SK-N-SH (cell line): ENCODE measurements around the gene ZNF664. TPM values are rescaled to one million over a fixed set of nuclear protein-coding genes. Genes with fewer than 3 reads are reported as not detected.

Experiments used
- CTCF ChIA-PET: fragments of 300-600, 350-600 bp; formaldehyde crosslinking; extraction: SDS; loops from one replicate; lab custom pipeline; 2021; lab: Yijun Ruan, JAX
- POLR2A ChIA-PET: fragments of 350-600 bp; sonication (Branson Sonifier 250); formaldehyde crosslinking; extraction: SDS; loops from one replicate; lab custom pipeline; 2020; ENCODE audit warnings: antibody characterized with exemption, inconsistent platforms; lab: Yijun Ruan, JAX
- DNase-seq: peaks from one replicate; pipeline ENCODE4 v3.0.0; 2012
- H2AFZ ChIP-seq: fragments of 200-600 bp; sonication (generic); 2 replicates; pipeline ENCODE4 v1.8.1; 2016; ENCODE audit warnings: antibody characterized with exemption, mild to moderate bottlenecking, low read depth
- H3F3A ChIP-seq: fragments of 200-600 bp; sonication (generic); replicated peaks from 2 replicates; pipeline ENCODE3; 2016; ENCODE audit warnings: antibody characterized with exemption, mild to moderate bottlenecking; ENCODE audit not compliant: insufficient read depth
- H3K27ac ChIP-seq, 2 experiments: fragments of 200-500 bp in 1 of 2; fragments of 200-600 bp in 1 of 2; sonication (Bioruptor generic) in 1 of 2; sonication (generic), shearing (Covaris generic) in 1 of 2; 2 replicates each; pipeline versions ENCODE4 v1.5.1 to v1.6.1; 2014 to 2016; ENCODE audit warnings: low read depth in 2 of 2, inconsistent platforms in 1 of 2, low read length in 1 of 2, mild to moderate bottlenecking in 1 of 2, mixed read lengths in 1 of 2
- H3K27me3 ChIP-seq: fragments of 200-600 bp; sonication (generic), shearing (Covaris generic); 2 replicates; pipeline ENCODE4 v1.6.1; 2016; ENCODE audit warnings: mixed run types; ENCODE audit not compliant: insufficient read depth
- H3K36me3 ChIP-seq, 2 experiments: fragments of 200-500 bp in 1 of 2; fragments of 200-600 bp in 1 of 2; sonication (Bioruptor generic) in 1 of 2; sonication (generic) in 1 of 2; replicated peaks in 1 of 2; 2 replicates each; pipeline versions ENCODE3 to v1.5.1; 2014 to 2016; ENCODE audit warnings: low read length in 1 of 2, mild to moderate bottlenecking in 1 of 2; ENCODE audit not compliant: insufficient read depth in 2 of 2, control insufficient read depth in 1 of 2
- H3K4me1 ChIP-seq, 2 experiments: fragments of 200-500 bp in 1 of 2; fragments of 200-600 bp in 1 of 2; sonication (Bioruptor generic) in 1 of 2; sonication (generic), shearing (Covaris generic) in 1 of 2; 2 replicates each; pipeline versions ENCODE4 v1.5.1 to v1.6.1; 2014 to 2016; ENCODE audit warnings: low read depth in 1 of 2, low read length in 1 of 2, mixed run types in 1 of 2; ENCODE audit not compliant: insufficient read depth in 2 of 2, control insufficient read depth in 1 of 2
- H3K4me2 ChIP-seq: fragments of 200-600 bp; sonication (generic), shearing (Covaris generic); 2 replicates; pipeline ENCODE4 v1.6.1; 2017; ENCODE audit warnings: mixed run types
- H3K4me3 ChIP-seq, 2 experiments: fragments of 200-500 bp in 1 of 2; fragments of 200-600 bp in 1 of 2; sonication (Bioruptor generic) in 1 of 2; sonication (generic), shearing (Covaris generic) in 1 of 2; 2 replicates each; pipeline versions ENCODE4 v1.5.1 to v1.8.1; 2014 to 2016; ENCODE audit warnings: low read depth in 2 of 2, inconsistent platforms in 1 of 2, low read length in 1 of 2, mild to moderate bottlenecking in 1 of 2, mixed read lengths in 1 of 2, moderate library complexity in 1 of 2
- H3K79me2 ChIP-seq: fragments of 200-600 bp; sonication (generic); 2 replicates; pipeline ENCODE4 v1.8.1; 2017; ENCODE audit warnings: mild to moderate bottlenecking; ENCODE audit not compliant: insufficient read depth
- H3K9ac ChIP-seq: fragments of 200-600 bp; sonication (generic); 2 replicates; pipeline ENCODE4 v1.6.1; 2017; ENCODE audit warnings: mixed run types
- H3K9me2 ChIP-seq: fragments of 200-600 bp; sonication (generic); 2 replicates; pipeline ENCODE4 v1.6.1; 2017; ENCODE audit warnings: mixed run types
- H3K9me3 ChIP-seq: fragments of 200-600 bp; sonication (generic); 2 replicates; pipeline ENCODE4 v1.6.1; 2017; ENCODE audit warnings: mixed run types, mild to moderate bottlenecking, moderate library complexity
- H4K20me1 ChIP-seq: fragments of 200-600 bp; sonication (generic); 2 replicates; pipeline ENCODE4 v1.6.1; 2017; ENCODE audit warnings: mild to moderate bottlenecking, mixed run types; ENCODE audit not compliant: insufficient read depth
- CHD2 ChIP-seq: fragments of 150-350 bp; IDR thresholded peaks from 2 replicates; pipeline ENCODE4 v1.6.1; 2018; ENCODE audit warnings: low read length; ENCODE audit not compliant: partially characterized antibody
- EP300 ChIP-seq, 2 experiments: IDR thresholded peaks; 2 replicates each; pipeline versions ENCODE4 v1.4.0 to v1.6.1; 2012; ENCODE audit warnings: borderline replicate concordance in 1 of 2, low read depth in 1 of 2, low read length in 1 of 2
- FOSL2 ChIP-seq: IDR thresholded peaks from 2 replicates; pipeline ENCODE4 v1.4.0; 2012; ENCODE audit warnings: low read depth, mild to moderate bottlenecking, moderate library complexity, borderline replicate concordance
- FOXJ3 ChIP-seq: sonication (generic); formaldehyde crosslinking; IDR thresholded peaks from 2 replicates; pipeline ENCODE4 v1.5.1; 2020; ENCODE audit warnings: mild to moderate bottlenecking, missing genetic modification reagents
- FOXM1 ChIP-seq: IDR thresholded peaks from 2 replicates; pipeline ENCODE4 v1.4.0; 2012; ENCODE audit warnings: low read depth, mild to moderate bottlenecking
- GABPA ChIP-seq: IDR thresholded peaks from 2 replicates; pipeline ENCODE4 v1.4.0; 2012; ENCODE audit warnings: low read depth, mild to moderate bottlenecking
- GATA2 ChIP-seq: sonication (generic); formaldehyde crosslinking; IDR thresholded peaks from 2 replicates; pipeline ENCODE4 v1.5.0; 2020; ENCODE audit warnings: mild to moderate bottlenecking, missing genetic modification reagents
- JUND ChIP-seq: IDR thresholded peaks from 2 replicates; pipeline ENCODE4 v1.4.0; 2012
- MEF2A ChIP-seq: IDR thresholded peaks from 2 replicates; pipeline ENCODE4 v1.4.0; 2012; ENCODE audit warnings: low read depth, borderline replicate concordance
- MXI1 ChIP-seq: IDR thresholded peaks from 2 replicates; pipeline ENCODE4 v1.6.1; 2012; ENCODE audit warnings: mild to moderate bottlenecking, low read depth, low read length, improper control_type of control experiment
- NRF1 ChIP-seq: IDR thresholded peaks from 2 replicates; pipeline ENCODE4 v1.6.1; 2012; ENCODE audit warnings: low read depth, mild to moderate bottlenecking, low read length
- POLR2AphosphoS5 ChIP-seq: IDR thresholded peaks from 2 replicates; pipeline ENCODE4 v1.6.1; 2012; ENCODE audit warnings: low read depth, low read length
- RAD21 ChIP-seq: IDR thresholded peaks from 2 replicates; pipeline ENCODE4 v1.6.1; 2012; ENCODE audit warnings: mild to moderate bottlenecking, low read length
- RCOR1 ChIP-seq: fragments of 150-350 bp; IDR thresholded peaks from 2 replicates; pipeline ENCODE4 v1.6.1; 2017; ENCODE audit warnings: antibody characterized with exemption, low read length
- RXRA ChIP-seq: IDR thresholded peaks from 2 replicates; pipeline ENCODE4 v1.4.0; 2012; ENCODE audit warnings: low read depth, mild to moderate bottlenecking, borderline replicate concordance
- SMC3 ChIP-seq: IDR thresholded peaks from 2 replicates; pipeline ENCODE4 v1.6.1; 2012; ENCODE audit warnings: low read depth, low read length, improper control_type of control experiment
- TAF1 ChIP-seq: IDR thresholded peaks from 2 replicates; pipeline ENCODE4 v1.6.1; 2012; ENCODE audit warnings: low read depth, mild to moderate bottlenecking, low read length, moderate library complexity, borderline replicate concordance
- USF2 ChIP-seq: fragments of 150-350 bp; IDR thresholded peaks from 2 replicates; pipeline ENCODE4 v1.6.1; 2017; ENCODE audit warnings: antibody characterized with exemption, low read length, low read depth, borderline replicate concordance
- WGBS: methylation state at CpG from one replicate; pipeline ENCODE4 v1.1.6; 2017; ENCODE audit warnings: low lambda C conversion rate; 5-methylcytosine and 5-hydroxymethylcytosine counted together
- polyA plus RNA-seq, 3 experiments: library from polyadenylated mRNA; depleted of rRNA; stranded (reverse); fragments of >200 nt; gene quantifications; 2 replicates each; pipeline ENCODE4 v1.2.3, GENCODE V29; 2012
- TF ChIP-seq, protein P1 (sequence below): fragments of 150-350 bp; IDR thresholded peaks from 2 replicates; pipeline ENCODE4 v1.6.1; 2016; ENCODE audit warnings: mild to moderate bottlenecking, low read depth, low read length
- TF ChIP-seq, protein P2 (sequence below): IDR thresholded peaks from 2 replicates; pipeline ENCODE4 v1.4.0; 2012; ENCODE audit warnings: low read depth, borderline replicate concordance
- TF ChIP-seq, protein P3 (sequence below): IDR thresholded peaks from 2 replicates; pipeline ENCODE4 v1.6.1; 2012; ENCODE audit warnings: mild to moderate bottlenecking, low read depth, low read length, moderate library complexity

ZNF664 gene
- polyA plus RNA-seq, 1 of the 3 experiments (the other 2 are of a cell fraction), result 34.9 TPM

GRCh38 chr12:124017064-124017463 lies 44.0 kb downstream of the ZNF664 start:
- no peak for DNase-seq
- Histone ChIP-seq H3K4me1 (peaks cover 0 to 10% of the 10 kb centered on the region in 2 experiments; a peak in 2 of 4 replicates), H3K4me2 (no peak overlapping the region), H2AFZ (no peak overlapping the region), H3K9me3 (no peaks in the 10 kb centered on the region), H3K9ac (no peak overlapping the region), H3K4me3 (no peak overlapping the region), H4K20me1 (no peaks in the 10 kb centered on the region), H3K27ac (no peak overlapping the region), H3F3A (peaks cover 18% of the 10 kb centered on the region), H3K27me3 (no peaks in the 10 kb centered on the region), H3K9me2 (no peaks in the 10 kb centered on the region), H3K36me3 (peaks cover 23 to 36% of the 10 kb centered on the region in 2 experiments), H3K79me2 (no peaks in the 10 kb centered on the region)
- ChIA-PET POLR2A (interaction anchor here (1.2 kb wide), 1 partner anchor 19 kb away, joined by 3 read pairs; no protein-coding TSS in a partner anchor), CTCF (interaction anchor here (1.3 to 3.3 kb wide), 3 partner anchors 8 to 15 kb away, joined by 3 to 14 read pairs (median 4); no protein-coding TSS in a partner anchor)
- TF ChIP-seq RCOR1, result no peak
- TF ChIP-seq, protein P1, sequence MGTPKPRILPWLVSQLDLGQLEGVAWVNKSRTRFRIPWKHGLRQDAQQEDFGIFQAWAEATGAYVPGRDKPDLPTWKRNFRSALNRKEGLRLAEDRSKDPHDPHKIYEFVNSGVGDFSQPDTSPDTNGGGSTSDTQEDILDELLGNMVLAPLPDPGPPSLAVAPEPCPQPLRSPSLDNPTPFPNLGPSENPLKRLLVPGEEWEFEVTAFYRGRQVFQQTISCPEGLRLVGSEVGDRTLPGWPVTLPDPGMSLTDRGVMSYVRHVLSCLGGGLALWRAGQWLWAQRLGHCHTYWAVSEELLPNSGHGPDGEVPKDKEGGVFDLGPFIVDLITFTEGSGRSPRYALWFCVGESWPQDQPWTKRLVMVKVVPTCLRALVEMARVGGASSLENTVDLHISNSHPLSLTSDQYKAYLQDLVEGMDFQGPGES, result no peak
- no peak for TF ChIP-seq SMC3
- 96% methylated on average over 2 of the region's 2 CpGs for WGBS

- Histone ChIP-seq H3F3A (peaks cover 18% of the 10 kb centered on the region), H4K20me1 (no peaks in the 10 kb centered on the region), H3K9ac (no peak overlapping the region), H3K79me2 (no peaks in the 10 kb centered on the region), H2AFZ (no peak overlapping the region), H3K9me2 (no peaks in the 10 kb centered on the region), H3K36me3 (peaks cover 8 to 21% of the 10 kb centered on the region in 2 experiments), H3K9me3 (no peaks in the 10 kb centered on the region), H3K4me3 (no peak overlapping the region), H3K4me1 (peaks cover 0 to 10% of the 10 kb centered on the region in 2 experiments; a peak in 2 of 4 replicates), H3K27me3 (no peaks in the 10 kb centered on the region), H3K4me2 (no peak overlapping the region), H3K27ac (no peak overlapping the region; a peak in 1 of 4 replicates)
- TF ChIP-seq RAD21 (no peak), JUND (no peak), EP300 (IDR thresholded peaks at IDR 0.05; ENCODE audit: borderline replicate concordance in 1 of 2, low read depth in 1 of 2, low read length in 1 of 2) (no peak), RCOR1 (no peak), FOXJ3 (CRISPR knock-in tag) (no peak), FOSL2 (no peak), MXI1 (no peak), CHD2 (no peak), FOXM1 (no peak), RXRA (no peak), NRF1 (no peak), USF2 (no peak), POLR2AphosphoS5 (no peak), MEF2A (no peak), GATA2 (CRISPR knock-in tag) (no peak), TAF1 (no peak), GABPA (no peak)
- TF ChIP-seq, protein P2, sequence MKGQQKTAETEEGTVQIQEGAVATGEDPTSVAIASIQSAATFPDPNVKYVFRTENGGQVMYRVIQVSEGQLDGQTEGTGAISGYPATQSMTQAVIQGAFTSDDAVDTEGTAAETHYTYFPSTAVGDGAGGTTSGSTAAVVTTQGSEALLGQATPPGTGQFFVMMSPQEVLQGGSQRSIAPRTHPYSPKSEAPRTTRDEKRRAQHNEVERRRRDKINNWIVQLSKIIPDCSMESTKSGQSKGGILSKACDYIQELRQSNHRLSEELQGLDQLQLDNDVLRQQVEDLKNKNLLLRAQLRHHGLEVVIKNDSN, result no peak
- TF ChIP-seq, protein P3, sequence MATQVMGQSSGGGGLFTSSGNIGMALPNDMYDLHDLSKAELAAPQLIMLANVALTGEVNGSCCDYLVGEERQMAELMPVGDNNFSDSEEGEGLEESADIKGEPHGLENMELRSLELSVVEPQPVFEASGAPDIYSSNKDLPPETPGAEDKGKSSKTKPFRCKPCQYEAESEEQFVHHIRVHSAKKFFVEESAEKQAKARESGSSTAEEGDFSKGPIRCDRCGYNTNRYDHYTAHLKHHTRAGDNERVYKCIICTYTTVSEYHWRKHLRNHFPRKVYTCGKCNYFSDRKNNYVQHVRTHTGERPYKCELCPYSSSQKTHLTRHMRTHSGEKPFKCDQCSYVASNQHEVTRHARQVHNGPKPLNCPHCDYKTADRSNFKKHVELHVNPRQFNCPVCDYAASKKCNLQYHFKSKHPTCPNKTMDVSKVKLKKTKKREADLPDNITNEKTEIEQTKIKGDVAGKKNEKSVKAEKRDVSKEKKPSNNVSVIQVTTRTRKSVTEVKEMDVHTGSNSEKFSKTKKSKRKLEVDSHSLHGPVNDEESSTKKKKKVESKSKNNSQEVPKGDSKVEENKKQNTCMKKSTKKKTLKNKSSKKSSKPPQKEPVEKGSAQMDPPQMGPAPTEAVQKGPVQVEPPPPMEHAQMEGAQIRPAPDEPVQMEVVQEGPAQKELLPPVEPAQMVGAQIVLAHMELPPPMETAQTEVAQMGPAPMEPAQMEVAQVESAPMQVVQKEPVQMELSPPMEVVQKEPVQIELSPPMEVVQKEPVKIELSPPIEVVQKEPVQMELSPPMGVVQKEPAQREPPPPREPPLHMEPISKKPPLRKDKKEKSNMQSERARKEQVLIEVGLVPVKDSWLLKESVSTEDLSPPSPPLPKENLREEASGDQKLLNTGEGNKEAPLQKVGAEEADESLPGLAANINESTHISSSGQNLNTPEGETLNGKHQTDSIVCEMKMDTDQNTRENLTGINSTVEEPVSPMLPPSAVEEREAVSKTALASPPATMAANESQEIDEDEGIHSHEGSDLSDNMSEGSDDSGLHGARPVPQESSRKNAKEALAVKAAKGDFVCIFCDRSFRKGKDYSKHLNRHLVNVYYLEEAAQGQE, result no peak
- 97% methylated on average over 2 of the region's 2 CpGs for WGBS
- ChIA-PET POLR2A (no interaction called here), CTCF (interaction anchor here (2.2 kb wide), 1 partner anchor 14 kb away, joined by 14 read pairs; no protein-coding TSS in a partner anchor)
- no peak for DNase-seq
Observed at GRCh38 chr12:124018539-124018938, 45.5 kb downstream of the ZNF664 start.
